Skeletal muscle satellite cell (primary cell): ENCODE data around the gene SCD5.
A peak's percentile ranks its signal among the peaks of the same experiment; 100 is the strongest.

ENCODE experiments used
- H3K27me3 ChIP-seq: 2 replicates; pipeline ENCODE4 v1.7.0; 2013; ENCODE audit warnings: low read length; ENCODE audit not compliant: control insufficient read depth, insufficient read depth
- H3K36me3 ChIP-seq: 2 replicates; pipeline ENCODE4 v1.7.0; 2013; ENCODE audit warnings: mild to moderate bottlenecking, control low read depth, low read length; ENCODE audit not compliant: insufficient read depth
- H3K4me1 ChIP-seq: 2 replicates; pipeline ENCODE4 v1.7.0; 2013; ENCODE audit warnings: low read length; ENCODE audit not compliant: control insufficient read depth, insufficient read depth
- H3K4me2 ChIP-seq: 2 replicates; pipeline ENCODE4 v1.7.0; 2013; ENCODE audit warnings: mild to moderate bottlenecking, low read length
- H3K4me3 ChIP-seq: 2 replicates; pipeline ENCODE4 v1.7.0; 2013; ENCODE audit warnings: low read length
- H3K9ac ChIP-seq: 2 replicates; pipeline ENCODE4 v1.7.0; 2013; ENCODE audit warnings: mild to moderate bottlenecking, low read depth, low read length, moderate library complexity
- H3K9me3 ChIP-seq: replicated peaks from 2 replicates; pipeline ENCODE4 v1.7.0; 2013; ENCODE audit warnings: mild to moderate bottlenecking, control low read depth, low read length

The SCD5 gene

GRCh38 chr4:82666970-82667665, 131.5 kb downstream of the SCD5 start:
- Histone ChIP-seq H3K9ac (no peak overlapping the region), H3K9me3 (no peaks in the 10 kb centered on the region)

GRCh38 chr4:82661181-82661992, 137.2 kb downstream of the SCD5 start:
- H3K36me3 ChIP-seq, result no peaks in the 10 kb centered on the region
- H3K27me3 ChIP-seq, result no peaks in the 10 kb centered on the region
- no peak overlapping the region for H3K9ac ChIP-seq
- no peaks in the 10 kb centered on the region for H3K9me3 ChIP-seq
- H3K4me2 ChIP-seq, result no peak overlapping the region
- H3K4me1 ChIP-seq, result no peaks in the 10 kb centered on the region
- H3K4me3 ChIP-seq, result no peak overlapping the region

More at GRCh38 chr4:82666970-82667665, 131.5 kb downstream of the SCD5 start:
- H3K27me3 ChIP-seq, result no peaks in the 10 kb centered on the region
- H3K4me1 ChIP-seq, result no peaks in the 10 kb centered on the region
- H3K4me2 ChIP-seq, result no peak overlapping the region
- no peaks in the 10 kb centered on the region for H3K36me3 ChIP-seq
- H3K4me3 ChIP-seq, result no peak overlapping the region

GRCh38 chr4:82652062-82652461, 146.5 kb downstream of the SCD5 start:
- H3K4me2 ChIP-seq, result peak overlapping the region; percentile 28
- no peak overlapping the region for H3K4me3 ChIP-seq
- no peaks in the 10 kb centered on the region for H3K36me3 ChIP-seq
- H3K4me1 ChIP-seq, result peaks cover 21% of the 10 kb centered on the region
- H3K9ac ChIP-seq, result no peak overlapping the region
- no peaks in the 10 kb centered on the region for H3K27me3 ChIP-seq
- no peaks in the 10 kb centered on the region for H3K9me3 ChIP-seq

- Histone ChIP-seq H3K9ac (no peak overlapping the region), H3K4me2 (no peak overlapping the region), H3K27me3 (no peaks in the 10 kb centered on the region)
These were observed 147.7 kb downstream of the SCD5 start for GRCh38 chr4:82650868-82651267.

GRCh38 chr4:82648356-82648755, 150.2 kb downstream of the SCD5 start:
- no peaks in the 10 kb centered on the region for H3K27me3 ChIP-seq
- H3K36me3 ChIP-seq, result no peaks in the 10 kb centered on the region
- no peak overlapping the region for H3K4me3 ChIP-seq
- H3K9ac ChIP-seq, result no peak overlapping the region
- no peaks in the 10 kb centered on the region for H3K9me3 ChIP-seq
- H3K4me1 ChIP-seq, result peaks cover 28% of the 10 kb centered on the region
- peak overlapping the region; percentile 0 for H3K4me2 ChIP-seq

More at GRCh38 chr4:82650868-82651267, 147.7 kb downstream of the SCD5 start:
- H3K9me3 ChIP-seq, result no peaks in the 10 kb centered on the region
- peaks cover 21% of the 10 kb centered on the region for H3K4me1 ChIP-seq
- H3K36me3 ChIP-seq, result no peaks in the 10 kb centered on the region
- H3K4me3 ChIP-seq, result no peak overlapping the region

- no peaks in the 10 kb centered on the region for H3K36me3 ChIP-seq
- H3K27me3 ChIP-seq, result no peaks in the 10 kb centered on the region
- H3K9ac ChIP-seq, result no peak overlapping the region
- no peaks in the 10 kb centered on the region for H3K9me3 ChIP-seq
- H3K4me3 ChIP-seq, result no peak overlapping the region
- no peak overlapping the region for H3K4me2 ChIP-seq
- H3K4me1 ChIP-seq, result peaks cover 18% of the 10 kb centered on the region
These were observed 152.5 kb downstream of the SCD5 start for GRCh38 chr4:82645936-82646565.

GRCh38 chr4:82644734-82645126, 153.9 kb downstream of the SCD5 start:
- Histone ChIP-seq H3K4me1 (peaks cover 18% of the 10 kb centered on the region), H3K9ac (no peak overlapping the region), H3K4me2 (no peak overlapping the region), H3K9me3 (no peaks in the 10 kb centered on the region), H3K36me3 (no peaks in the 10 kb centered on the region), H3K4me3 (no peak overlapping the region), H3K27me3 (no peaks in the 10 kb centered on the region)

GRCh38 chr4:82643994-82644733, 154.4 kb downstream of the SCD5 start:
- H3K4me1 ChIP-seq, result peaks cover 18% of the 10 kb centered on the region
- H3K4me3 ChIP-seq, result no peak overlapping the region
- H3K9ac ChIP-seq, result no peak overlapping the region
- no peak overlapping the region for H3K4me2 ChIP-seq
- H3K36me3 ChIP-seq, result no peaks in the 10 kb centered on the region
- no peaks in the 10 kb centered on the region for H3K9me3 ChIP-seq
- no peaks in the 10 kb centered on the region for H3K27me3 ChIP-seq

GRCh38 chr4:82642331-82642730, 156.3 kb downstream of the SCD5 start:
- Histone ChIP-seq H3K9ac (no peak overlapping the region), H3K4me1 (peaks cover 7% of the 10 kb centered on the region), H3K4me3 (no peak overlapping the region), H3K4me2 (no peak overlapping the region), H3K27me3 (no peaks in the 10 kb centered on the region), H3K9me3 (no peaks in the 10 kb centered on the region), H3K36me3 (no peaks in the 10 kb centered on the region)

GRCh38 chr4:82640540-82640939, 158.1 kb downstream of the SCD5 start:
- no peaks in the 10 kb centered on the region for H3K27me3 ChIP-seq
- H3K4me3 ChIP-seq, result no peak overlapping the region
- H3K4me1 ChIP-seq, result peaks cover 7% of the 10 kb centered on the region
- no peak overlapping the region for H3K4me2 ChIP-seq
- no peaks in the 10 kb centered on the region for H3K9me3 ChIP-seq
- no peaks in the 10 kb centered on the region for H3K36me3 ChIP-seq
- no peak overlapping the region for H3K9ac ChIP-seq

- Histone ChIP-seq H3K27me3 (no peaks in the 10 kb centered on the region), H3K36me3 (no peaks in the 10 kb centered on the region), H3K4me2 (no peak overlapping the region), H3K4me1 (peaks cover 7% of the 10 kb centered on the region), H3K9me3 (no peaks in the 10 kb centered on the region), H3K9ac (no peak overlapping the region), H3K4me3 (no peak overlapping the region)
These were observed 158.6 kb downstream of the SCD5 start for GRCh38 chr4:82639971-82640370.
